Activated B cell treated with CpG ODN at 0.5 μM for 24 hours (primary cell): ENCODE data around the gene DYNC1I1. TPM values are rescaled to one million over a fixed set of nuclear protein-coding genes. Genes with fewer than 3 reads are reported as not detected.

Experiments
- ATAC-seq: fragments of 200-7000 bp; cut with Tn5 transposase; one replicate; pipeline ENCODE4 v1.10.0; 2021; ENCODE audit warnings: low read depth, mild to moderate bottlenecking, moderate library complexity
- CTCF ChIA-PET: fragments of 350-600 bp; sonication (Branson Sonifier 250); formaldehyde crosslinking; loops from one replicate; lab custom pipeline; 2021; ENCODE audit warnings: antibody characterized with exemption; lab: Charles Lee
- POLR2A ChIA-PET: fragments of 350-600 bp; sonication (Branson Sonifier 250); formaldehyde crosslinking; loops from one replicate; lab custom pipeline; 2021; ENCODE audit warnings: antibody characterized with exemption; lab: Charles Lee
- DNase-seq: peaks from one replicate; pipeline ENCODE4 v3.0.0; 2022
- H3K27ac Mint-ChIP-seq: one replicate; pipeline ENCODE4 v1.8.0; 2020; ENCODE audit warnings: mixed read lengths
- H3K27me3 Mint-ChIP-seq: one replicate; pipeline ENCODE4 v1.8.0; 2021; ENCODE audit warnings: mixed read lengths
- H3K36me3 Mint-ChIP-seq: one replicate; pipeline ENCODE4 v1.8.0; 2021; ENCODE audit warnings: low read depth, mixed read lengths
- H3K4me1 Mint-ChIP-seq: one replicate; pipeline ENCODE4 v1.8.0; 2021; ENCODE audit warnings: mixed read lengths
- H3K4me3 Mint-ChIP-seq: one replicate; pipeline ENCODE4 v1.8.0; 2020; ENCODE audit warnings: mild to moderate bottlenecking, mixed read lengths
- H3K9me3 Mint-ChIP-seq: one replicate; pipeline ENCODE4 v1.8.0; 2020; ENCODE audit warnings: mixed read lengths
- intact Hi-C: fragments of 100-400 bp; cut with micrococcal nuclease; formaldehyde crosslinking; loops from one replicate; pipeline ENCODE4 v1.15.1; 2024
- total RNA-seq: library from RNA; stranded (reverse); gene quantifications from 2 replicates; pipeline ENCODE4 v1.2.3, GENCODE V29; 2022
- TF ChIP-seq, protein P1 (sequence below): fragments of 200-600 bp; IDR thresholded peaks from one replicate; pipeline ENCODE4 v1.8.0; 2022; ENCODE audit warnings: antibody characterized with exemption, mild to moderate bottlenecking

DYNC1I1 gene
- total RNA-seq, 1 donor from 2014 or later: not detected

DNA sequence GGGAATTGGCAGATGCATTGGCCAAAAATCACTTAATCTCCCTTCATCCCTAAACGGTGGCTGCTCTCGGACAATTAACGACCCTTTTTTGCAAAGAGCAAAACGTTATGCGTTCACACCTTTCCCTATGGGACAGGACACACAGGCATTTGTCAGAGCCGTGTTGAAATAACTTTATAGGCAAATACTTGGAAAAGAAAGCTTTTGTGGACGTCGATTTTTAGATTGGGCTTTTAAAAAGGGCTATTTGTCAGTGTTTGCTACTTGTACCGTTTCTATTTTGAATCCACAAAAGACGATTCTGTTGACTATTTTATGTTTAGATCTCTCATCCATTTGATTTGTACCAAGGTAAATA is 304.0 kb downstream of the DYNC1I1 start:
- ATAC-seq (no peak), DNase-seq (no peak)
- no peaks in the 10 kb centered on the region for H3K36me3 Mint-ChIP-seq
- intact Hi-C loops: loop anchor here (10.0 kb wide), 3 partner anchors 308 to 1758 kb away; no protein-coding TSS in a partner anchor
- H3K27ac Mint-ChIP-seq: no peak overlapping the region
- peaks cover 26% of the 10 kb centered on the region for H3K27me3 Mint-ChIP-seq
- no peaks in the 10 kb centered on the region for H3K9me3 Mint-ChIP-seq
- TF ChIP-seq, protein P1, sequence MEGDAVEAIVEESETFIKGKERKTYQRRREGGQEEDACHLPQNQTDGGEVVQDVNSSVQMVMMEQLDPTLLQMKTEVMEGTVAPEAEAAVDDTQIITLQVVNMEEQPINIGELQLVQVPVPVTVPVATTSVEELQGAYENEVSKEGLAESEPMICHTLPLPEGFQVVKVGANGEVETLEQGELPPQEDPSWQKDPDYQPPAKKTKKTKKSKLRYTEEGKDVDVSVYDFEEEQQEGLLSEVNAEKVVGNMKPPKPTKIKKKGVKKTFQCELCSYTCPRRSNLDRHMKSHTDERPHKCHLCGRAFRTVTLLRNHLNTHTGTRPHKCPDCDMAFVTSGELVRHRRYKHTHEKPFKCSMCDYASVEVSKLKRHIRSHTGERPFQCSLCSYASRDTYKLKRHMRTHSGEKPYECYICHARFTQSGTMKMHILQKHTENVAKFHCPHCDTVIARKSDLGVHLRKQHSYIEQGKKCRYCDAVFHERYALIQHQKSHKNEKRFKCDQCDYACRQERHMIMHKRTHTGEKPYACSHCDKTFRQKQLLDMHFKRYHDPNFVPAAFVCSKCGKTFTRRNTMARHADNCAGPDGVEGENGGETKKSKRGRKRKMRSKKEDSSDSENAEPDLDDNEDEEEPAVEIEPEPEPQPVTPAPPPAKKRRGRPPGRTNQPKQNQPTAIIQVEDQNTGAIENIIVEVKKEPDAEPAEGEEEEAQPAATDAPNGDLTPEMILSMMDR: no peak
- peaks cover 7% of the 10 kb centered on the region for H3K4me1 Mint-ChIP-seq
- ChIA-PET CTCF (interaction anchor here (1.0 to 2.2 kb wide), 6 partner anchors 9 to 989 kb away, joined by 3 to 29 read pairs (median 12); no protein-coding TSS in a partner anchor), POLR2A (no interaction called here)
- H3K4me3 Mint-ChIP-seq: peak overlapping the region; percentile 84

DNA sequence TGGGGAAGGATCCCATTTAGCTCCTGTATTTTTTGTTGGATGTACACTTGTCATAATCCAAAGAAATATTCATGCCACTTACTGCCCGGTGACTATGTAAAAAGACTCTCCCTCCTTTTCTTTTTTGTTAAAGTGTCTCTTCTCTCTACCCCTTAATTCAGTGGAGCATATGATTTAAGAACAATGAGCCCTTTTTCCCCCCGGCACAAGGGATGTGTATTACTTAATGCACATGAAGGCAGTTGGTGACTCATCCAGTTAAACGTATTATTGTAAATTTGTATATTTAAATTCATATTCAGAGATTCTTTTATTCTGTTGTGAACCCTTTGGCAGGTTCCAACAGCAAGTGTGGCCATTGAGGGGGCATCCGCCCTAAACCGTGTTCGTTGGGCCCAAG is 307.7 kb downstream of the DYNC1I1 start:
- CTCF ChIA-PET: no interaction called here
- intact Hi-C loops: no loop called here
- Mint-ChIP-seq H3K9me3 (no peaks in the 10 kb centered on the region), H3K4me1 (peaks cover 7% of the 10 kb centered on the region), H3K27me3 (peaks cover 19% of the 10 kb centered on the region), H3K4me3 (no peak overlapping the region), H3K27ac (no peak overlapping the region), H3K36me3 (no peaks in the 10 kb centered on the region)
- POLR2A ChIA-PET: no interaction called here
- no peak for ATAC-seq
- TF ChIP-seq, protein P1: no peak
- no peak for DNase-seq

GRCh38 chr7:96084881-96085553 is 312.7 kb downstream of the DYNC1I1 start:
- Mint-ChIP-seq H3K27ac (no peak overlapping the region), H3K36me3 (no peaks in the 10 kb centered on the region), H3K4me1 (no peaks in the 10 kb centered on the region), H3K27me3 (peaks cover 5% of the 10 kb centered on the region), H3K9me3 (no peaks in the 10 kb centered on the region), H3K4me3 (no peak overlapping the region)
- TF ChIP-seq, protein P1: no peak
- no peak for ATAC-seq
- no peak for DNase-seq
- CTCF ChIA-PET: interaction anchor here (1.5 kb wide), 1 partner anchor 9 kb away, joined by 8 read pairs; no protein-coding TSS in a partner anchor
- POLR2A ChIA-PET: no interaction called here
- intact Hi-C loops: no loop called here

DNA sequence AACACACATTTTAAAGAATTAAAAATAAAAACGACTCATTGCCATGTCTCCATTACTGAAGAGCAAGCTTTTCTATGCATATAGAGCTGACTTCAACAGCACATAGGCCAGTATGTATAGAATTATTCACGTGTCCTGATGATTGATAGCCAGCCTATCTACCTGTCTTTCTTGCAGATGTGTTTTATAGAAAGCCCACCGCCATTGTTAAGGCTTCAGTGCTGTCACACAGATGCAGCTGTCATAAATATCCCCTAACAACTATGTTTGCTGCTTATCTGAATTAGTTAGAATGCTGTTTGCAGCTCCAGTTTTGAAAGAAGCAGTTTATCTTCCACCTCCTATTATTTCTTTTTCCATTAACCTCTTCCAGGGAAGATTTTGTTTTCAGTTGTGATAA is 313.6 kb downstream of the DYNC1I1 start:
- ATAC-seq (no peak), DNase-seq (no peak)
- intact Hi-C loops: no loop called here
- Mint-ChIP-seq H3K27ac (no peak overlapping the region), H3K27me3 (peaks cover 10% of the 10 kb centered on the region), H3K36me3 (no peaks in the 10 kb centered on the region), H3K4me3 (no peak overlapping the region), H3K9me3 (no peaks in the 10 kb centered on the region), H3K4me1 (no peaks in the 10 kb centered on the region)
- TF ChIP-seq, protein P1: no peak
- CTCF ChIA-PET: interaction anchor here (1.5 kb wide), 1 partner anchor 10 kb away, joined by 8 read pairs; no protein-coding TSS in a partner anchor
- POLR2A ChIA-PET: no interaction called here

- Mint-ChIP-seq H3K9me3 (no peaks in the 10 kb centered on the region), H3K4me3 (no peak overlapping the region), H3K27ac (no peak overlapping the region), H3K27me3 (peaks cover 13% of the 10 kb centered on the region), H3K36me3 (no peaks in the 10 kb centered on the region), H3K4me1 (no peaks in the 10 kb centered on the region)
- ChIA-PET POLR2A (no interaction called here), CTCF (interaction anchor here (0.9 kb wide), 1 partner anchor 13 kb away, joined by 5 read pairs; no protein-coding TSS in a partner anchor)
- intact Hi-C loops: no loop called here
- ATAC-seq: no peak
- DNase-seq: no peak
- TF ChIP-seq, protein P1: no peak
These were observed 316.2 kb downstream of the DYNC1I1 start for GRCh38 chr7:96088579-96088978.
